HCT116 (cell line): ENCODE data around the gene INCENP. TPM values are rescaled to one million over a fixed set of nuclear protein-coding genes. Genes with fewer than 3 reads are reported as not detected.

ENCODE experiments used
- ATAC-seq: fragments of 200-7000 bp; cut with Tn5 transposase; 2 replicates; pipeline ENCODE4 v1.9.1; 2020; ENCODE audit warnings: mild to moderate bottlenecking, moderate library complexity
- BruUV-seq: library from RNA; stranded (reverse); fragments of 400-500 nt; replicated peaks from 2 replicates; lab custom pipeline; 2021; lab: Mats Ljungman, UMichigan
- CTCF ChIA-PET: fragments of 300-600 bp; sonication (Branson Sonifier 250); formaldehyde crosslinking; loops from one replicate; lab custom pipeline; 2021; ENCODE audit warnings: antibody characterized with exemption; lab: Charles Lee
- POLR2A ChIA-PET: fragments of 300-600, 350-600 bp; sonication (Branson Sonifier 250); formaldehyde crosslinking; loops from one replicate; lab custom pipeline; 2021; ENCODE audit warnings: antibody characterized with exemption; lab: Charles Lee
- RAD21 ChIA-PET, 2 experiments: fragments of 300-600 bp; sonication (Branson Sonifier 250); formaldehyde crosslinking; loops; one replicate each; lab custom pipeline; 2023; ENCODE audit warnings: low total read pairs in 2 of 2; ENCODE audit not compliant: uncharacterized antibody in 2 of 2, unreplicated experiment in 2 of 2, low non-redundant PET in 1 of 2; lab: Charles Lee
- DNase-seq: peaks from one replicate; pipeline ENCODE4 v3.0.0-alpha.2; 2010; ENCODE audit warnings: low read depth, low spot score
- H2AFZ ChIP-seq: fragments of 200-600 bp; shearing (Covaris generic), sonication (generic); 2 replicates; pipeline ENCODE4 v1.6.1; 2017; ENCODE audit warnings: low read depth, mixed run types, mixed read lengths, antibody characterized with exemption, low read length; ENCODE audit not compliant: poor library complexity, severe bottlenecking
- H3K27ac ChIP-seq: 2 replicates; pipeline ENCODE4 v1.5.1; 2012; ENCODE audit warnings: low read depth, low read length
- H3K27me3 ChIP-seq: fragments of 200-600 bp; sonication (generic); 2 replicates; pipeline ENCODE4 v1.6.1; 2016; ENCODE audit warnings: mixed run types, low read length, mixed read lengths; ENCODE audit not compliant: insufficient read depth
- H3K36me3 ChIP-seq, 2 experiments: fragments of 200-500 bp in 1 of 2; fragments of 200-600 bp in 1 of 2; sonication (Bioruptor generic) in 1 of 2; sonication (generic) in 1 of 2; 2 replicates each; pipeline versions ENCODE4 v1.5.1 to v1.6.1; 2014 to 2016; ENCODE audit warnings: low read length in 2 of 2, inconsistent platforms in 1 of 2, mixed read lengths in 1 of 2, mixed run types in 1 of 2; ENCODE audit not compliant: insufficient read depth in 2 of 2, control insufficient read depth in 1 of 2
- H3K4me1 ChIP-seq, 2 experiments: fragments of 200-600 bp in 1 of 2; sonication (generic) in 1 of 2; 2 replicates each; pipeline versions ENCODE4 v1.5.1 to v1.6.1; 2012 to 2017; ENCODE audit warnings: low read length in 2 of 2, inconsistent platforms in 1 of 2, mild to moderate bottlenecking in 1 of 2, mixed read lengths in 1 of 2, mixed run types in 1 of 2, moderate library complexity in 1 of 2; ENCODE audit not compliant: insufficient read depth in 2 of 2, control insufficient read depth in 1 of 2
- H3K4me2 ChIP-seq: fragments of 200-600 bp; sonication (generic); 2 replicates; pipeline ENCODE4 v1.6.1; 2017; ENCODE audit warnings: mixed run types, low read length, mixed read lengths
- H3K4me3 ChIP-seq, 2 experiments: fragments of 200-600 bp in 1 of 2; sonication (generic) in 1 of 2; replicated peaks in 1 of 2; 2 replicates each; pipeline ENCODE4 v1.5.1; 2011 to 2016; ENCODE audit warnings: low read length in 2 of 2, control low read depth in 1 of 2, low read depth in 1 of 2, mild to moderate bottlenecking in 1 of 2, mixed read lengths in 1 of 2, mixed run types in 1 of 2
- H3K79me2 ChIP-seq: fragments of 200-600 bp; sonication (generic); 2 replicates; pipeline ENCODE4 v1.6.1; 2017; ENCODE audit warnings: mild to moderate bottlenecking, mixed run types, low read length, moderate library complexity, mixed read lengths; ENCODE audit not compliant: insufficient read depth
- H3K9ac ChIP-seq: fragments of 200-600 bp; sonication (generic); 2 replicates; pipeline ENCODE4 v1.6.1; 2016; ENCODE audit warnings: low read length, mixed read lengths
- H3K9me2 ChIP-seq: fragments of 200-600 bp; sonication (generic), shearing (Covaris generic); 2 replicates; pipeline ENCODE4 v1.6.1; 2017; ENCODE audit warnings: mixed run types, mild to moderate bottlenecking, moderate library complexity; ENCODE audit not compliant: insufficient read depth
- H3K9me3 ChIP-seq, 2 experiments: fragments of 200-500 bp in 1 of 2; fragments of 200-600 bp in 1 of 2; sonication (Bioruptor generic) in 1 of 2; sonication (generic) in 1 of 2; 2 replicates each; pipeline ENCODE4 v1.6.1; 2014 to 2017; ENCODE audit warnings: low read length in 2 of 2, mixed read lengths in 2 of 2, inconsistent platforms in 1 of 2, low read depth in 1 of 2, mild to moderate bottlenecking in 1 of 2, mixed run types in 1 of 2, moderate library complexity in 1 of 2; ENCODE audit not compliant: control insufficient read depth in 1 of 2, insufficient read depth in 1 of 2
- H4K20me1 ChIP-seq: fragments of 200-600 bp; sonication (generic), shearing (Covaris generic); 2 replicates; pipeline ENCODE4 v1.6.1; 2017; ENCODE audit warnings: mixed run types, mild to moderate bottlenecking, moderate library complexity; ENCODE audit not compliant: insufficient read depth
- ATF3 ChIP-seq: IDR thresholded peaks from 2 replicates; pipeline ENCODE4 v1.6.1; 2012
- CBX3 ChIP-seq: IDR thresholded peaks from 2 replicates; pipeline ENCODE4 v1.6.1; 2012; ENCODE audit warnings: low read depth
- CEBPB ChIP-seq: IDR thresholded peaks from 2 replicates; pipeline ENCODE4 v1.6.1; 2012; ENCODE audit warnings: low read depth
- ELF1 ChIP-seq: IDR thresholded peaks from 2 replicates; pipeline ENCODE4 v1.6.1; 2012; ENCODE audit warnings: low read depth, borderline replicate concordance
- EZH2phosphoT487 ChIP-seq: fragments of 200-600 bp; IDR thresholded peaks from 2 replicates; pipeline ENCODE4 v1.6.1; 2018; ENCODE audit warnings: antibody characterized with exemption, borderline replicate concordance
- FOSL1 ChIP-seq: IDR thresholded peaks from 2 replicates; pipeline ENCODE4 v1.6.1; 2012; ENCODE audit warnings: low read depth
- JUND ChIP-seq: IDR thresholded peaks from 2 replicates; pipeline ENCODE4 v1.6.1; 2012
- POLR2A ChIP-seq: IDR thresholded peaks from 2 replicates; pipeline ENCODE4 v1.7.0; 2011; ENCODE audit warnings: borderline replicate concordance; ENCODE audit not compliant: insufficient read depth, insufficient read length; ENCODE audit errors: extremely low read depth
- POLR2AphosphoS5 ChIP-seq: IDR thresholded peaks from 2 replicates; pipeline ENCODE4 v1.6.1; 2011; ENCODE audit warnings: mild to moderate bottlenecking, low read depth, low read length, moderate library complexity
- RAD21 ChIP-seq: IDR thresholded peaks from 2 replicates; pipeline ENCODE4 v1.6.1; 2012; ENCODE audit warnings: low read depth, mild to moderate bottlenecking
- SIN3A ChIP-seq: IDR thresholded peaks from 2 replicates; pipeline ENCODE4 v1.6.1; 2012; ENCODE audit warnings: low read depth
- SRF ChIP-seq: IDR thresholded peaks from 2 replicates; pipeline ENCODE4 v1.6.1; 2012; ENCODE audit warnings: low read depth
- TCF7L2 ChIP-seq: IDR thresholded peaks from 2 replicates; pipeline ENCODE4 v1.7.0; 2011; ENCODE audit warnings: borderline replicate concordance, inconsistent platforms; ENCODE audit not compliant: insufficient read depth, insufficient read length; ENCODE audit errors: extremely low read depth
- ZNF274 ChIP-seq: fragments of 200-500 bp; sonication (Bioruptor generic); IDR thresholded peaks from 2 replicates; pipeline ENCODE4 v1.6.1; 2014; ENCODE audit warnings: mild to moderate bottlenecking, low read depth, low read length, inconsistent platforms
- intact Hi-C: fragments of 100-400 bp; cut with micrococcal nuclease; formaldehyde crosslinking; loops from 2 replicates; pipeline ENCODE4 v1.10.0; 2022
- total RNA-seq: library from RNA; stranded (reverse); gene quantifications from one replicate; pipeline ENCODE4 v1.2.1, GENCODE V29; 2021; ENCODE audit not compliant: unreplicated experiment

INCENP gene
- total RNA-seq, 1 experiment from 2014 or later: 118 TPM

GRCh38 chr11:62103141-62103540, 20.7 kb upstream of the INCENP start:
- POLR2A ChIA-PET: no interaction called here
- no peaks in the 10 kb centered on the region for H3K9me3 ChIP-seq
- H3K4me1 ChIP-seq: no peaks in the 10 kb centered on the region
- DNase-seq (no peak), ATAC-seq (no peak)
- H4K20me1 ChIP-seq: no peaks in the 10 kb centered on the region
- no TSS peak for BruUV-seq
- H3K4me3 ChIP-seq: no peak overlapping the region
- no peak overlapping the region for H3K4me2 ChIP-seq
- CTCF ChIA-PET: interaction anchor here (1.1 kb wide), 1 partner anchor 204 kb away, joined by 3 read pairs; no protein-coding TSS in a partner anchor
- H3K9ac ChIP-seq: no peak overlapping the region
- H3K36me3 ChIP-seq: no peaks in the 10 kb centered on the region
- H3K9me2 ChIP-seq: no peaks in the 10 kb centered on the region
- H3K27me3 ChIP-seq: no peaks in the 10 kb centered on the region
- TF ChIP-seq POLR2AphosphoS5 (no peak), SRF (no peak)
- no peaks in the 10 kb centered on the region for H3K79me2 ChIP-seq
- RAD21 ChIA-PET: no interaction called here
- H3K27ac ChIP-seq: no peak overlapping the region
- intact Hi-C loops: no loop called here
- no peak overlapping the region for H2AFZ ChIP-seq

GRCh38 chr11:62103986-62104385, 19.8 kb upstream of the INCENP start:
- no peaks in the 10 kb centered on the region for H3K36me3 ChIP-seq
- no peaks in the 10 kb centered on the region for H3K4me1 ChIP-seq
- BruUV-seq: no TSS peak
- H3K9me3 ChIP-seq: no peaks in the 10 kb centered on the region
- H3K9me2 ChIP-seq: no peaks in the 10 kb centered on the region
- H3K4me3 ChIP-seq: no peak overlapping the region
- ChIA-PET POLR2A (no interaction called here), CTCF (interaction anchor here (1.1 kb wide), 1 partner anchor 205 kb away, joined by 3 read pairs; no protein-coding TSS in a partner anchor), RAD21 (no interaction called here)
- no peak for DNase-seq
- no peaks in the 10 kb centered on the region for H3K79me2 ChIP-seq
- no peak overlapping the region for H3K9ac ChIP-seq
- no peaks in the 10 kb centered on the region for H4K20me1 ChIP-seq
- TF ChIP-seq RAD21 (no peak), CEBPB (no peak), SIN3A (no peak), ATF3 (no peak), JUND (no peak), ZNF274 (no peak), ELF1 (no peak), EZH2phosphoT487 (no peak), CBX3 (no peak), FOSL1 (no peak), POLR2AphosphoS5 (no peak), TCF7L2 (no peak), POLR2A (no peak)
- intact Hi-C loops: no loop called here
- H3K27ac ChIP-seq: no peak overlapping the region
- H3K4me2 ChIP-seq: no peak overlapping the region
- no peak overlapping the region for H2AFZ ChIP-seq
- H3K27me3 ChIP-seq: no peaks in the 10 kb centered on the region
- no peak for ATAC-seq
